ENCODE measurements around the gene IL17D.

- TF ChIP-seq CTCF (IDR thresholded peaks at IDR 0.05; ENCODE audit: low read length) (no peak), EZH2 (IDR thresholded peaks at IDR 0.05; ENCODE audit: borderline replicate concordance, low read length) (no peak)
These were observed 17.0 kb downstream of the IL17D start for GRCh38 chr13:20720499-20720898.
